K562 (cell line): Measurements from ENCODE around the gene CACNA1E. TPM values are rescaled to one million over a fixed set of nuclear protein-coding genes. Genes with fewer than 3 reads are reported as not detected.

Source experiments
- C11orf30 ChIP-seq: fragments of 450-650 bp; IDR thresholded peaks from 2 replicates; pipeline ENCODE4 v1.6.1; 2016; ENCODE audit warnings: low read depth, mild to moderate bottlenecking
- CBX8 ChIP-seq: fragments of 200-600 bp; sonication (generic); IDR thresholded peaks from 2 replicates; pipeline ENCODE4 v1.6.1; 2012; ENCODE audit warnings: borderline replicate concordance, mixed run types, low read depth, mild to moderate bottlenecking, moderate library complexity, mixed read lengths, low read length, control low read depth, inconsistent platforms; ENCODE audit not compliant: poor library complexity, severe bottlenecking; ENCODE audit errors: extremely low read depth
- CHD4 ChIP-seq: fragments of 200-600 bp; sonication (generic); IDR thresholded peaks from 3 replicates; pipeline ENCODE4 v1.6.1; 2012; ENCODE audit warnings: low read depth, mild to moderate bottlenecking, mixed read lengths, low read length, inconsistent platforms; ENCODE audit not compliant: insufficient read depth, insufficient replicate concordance, poor library complexity, severe bottlenecking
- E2F3 ChIP-seq: fragments of 250-450 bp; sonication (Bioruptor Pico); IDR thresholded peaks from 2 replicates; pipeline ENCODE4 v1.4.0; 2020; ENCODE audit warnings: mild to moderate bottlenecking
- GABPA ChIP-seq: fragments of 200-800 bp; sonication (Bioruptor generic); conservative IDR thresholded peaks from 2 replicates; pipeline ENCODE4 v1.6.1; 2016; ENCODE audit warnings: low read depth, missing genetic modification characterization, missing compliant biosample characterization
- HDAC2 ChIP-seq: fragments of 450-650 bp; IDR thresholded peaks from 2 replicates; pipeline ENCODE4 v1.6.1; 2016; ENCODE audit warnings: mild to moderate bottlenecking
- IFI16 ChIP-seq: fragments of 250-450 bp; sonication (Bioruptor Pico); IDR thresholded peaks from 2 replicates; pipeline ENCODE4 v2.1.2; 2022; ENCODE audit warnings: mild to moderate bottlenecking, inconsistent platforms
- MCM7 ChIP-seq, 2 experiments: fragments of 450-650 bp; IDR thresholded peaks; 2 replicates each; pipeline ENCODE4 v1.6.1; 2016 to 2018
- NCOA6 ChIP-seq: fragments of 450-650 bp; IDR thresholded peaks from 2 replicates; pipeline ENCODE4 v1.6.1; 2017; ENCODE audit warnings: mild to moderate bottlenecking
- NFYB ChIP-seq: IDR thresholded peaks from 2 replicates; pipeline ENCODE4 v1.6.1; 2011; ENCODE audit warnings: mild to moderate bottlenecking, moderate library complexity; ENCODE audit not compliant: insufficient read length; ENCODE audit errors: extremely low read depth
- XRCC4 ChIP-seq: IDR thresholded peaks from one replicate; pipeline ENCODE4 v1.6.1; 2011; ENCODE audit not compliant: insufficient read depth, insufficient read length; ENCODE audit errors: extremely low read depth
- ZBTB17 ChIP-seq: fragments of 450-650 bp; formaldehyde crosslinking; IDR thresholded peaks from 2 replicates; pipeline ENCODE4 v1.4.0; 2020; ENCODE audit warnings: mild to moderate bottlenecking
- ZNF77 ChIP-seq: fragments of 250-450 bp; sonication (Bioruptor Pico); IDR thresholded peaks from 2 replicates; pipeline ENCODE4 v1.5.0; 2020
- polyA plus RNA-seq, 8 experiments: library from polyadenylated mRNA; depleted of rRNA in 4 of 8; stranded (reverse) in 5 of 8; unstranded in 3 of 8; fragments of >200 nt; fragmentation: Nextera tagmentation in 2 of 8; fragmentation: Illumina TruSeq in 1 of 8; extraction: Ambion mirVana in 2 of 8; extraction: Trizol in 1 of 8; gene quantifications; 2 replicates each; pipeline versions ENCODE4 v1.2.1 to v1.2.3, GENCODE V29; 2011 to 2014; ENCODE audit warnings: inconsistent platforms in 1 of 8, missing spikeins in 1 of 8
- total RNA-seq, 7 experiments: library from RNA; depleted of rRNA in 6 of 7; stranded (reverse); fragments of >200 nt in 6 of 7; fragmentation: Illumina TruSeq in 2 of 7; extraction: Trizol in 2 of 7; gene quantifications; 2 replicates each; pipeline versions ENCODE4 v1.2.1 to v1.2.3, GENCODE V29; 2011 to 2021; ENCODE audit warnings: low replicate concordance in 1 of 7
- TF ChIP-seq, protein P1 (sequence below): fragments of 450-650 bp; formaldehyde crosslinking; conservative IDR thresholded peaks from 2 replicates; pipeline ENCODE4 v1.4.0; 2022; ENCODE audit warnings: mild to moderate bottlenecking, missing genetic modification characterization
- TF ChIP-seq, protein P2 (sequence below), 2 experiments: fragments of 450-650 bp; formaldehyde crosslinking in 1 of 2; IDR thresholded peaks; 2 replicates each; pipeline versions ENCODE4 v1.4.0 to v1.6.1; 2014 to 2020; ENCODE audit warnings: mild to moderate bottlenecking in 2 of 2, borderline replicate concordance in 1 of 2, low read depth in 1 of 2
- TF ChIP-seq, protein P3 (sequence below): fragments of 250-450 bp; sonication (Bioruptor Pico); IDR thresholded peaks from 2 replicates; pipeline ENCODE4 v1.4.0; 2020; ENCODE audit warnings: mild to moderate bottlenecking
- TF ChIP-seq, protein P4 (sequence below): sonication (generic); formaldehyde crosslinking; IDR thresholded peaks from 2 replicates; pipeline ENCODE4 v1.8.0; 2022; ENCODE audit warnings: mild to moderate bottlenecking, low read depth, missing genetic modification reagents

CACNA1E gene
- total and polyA plus RNA-seq, 9 of the 15 experiments (the other 6 are each of a cell fraction or from before 2014, with no cell fraction given) = under 0.01 to 0.04 TPM; not detected in 7

DNA sequence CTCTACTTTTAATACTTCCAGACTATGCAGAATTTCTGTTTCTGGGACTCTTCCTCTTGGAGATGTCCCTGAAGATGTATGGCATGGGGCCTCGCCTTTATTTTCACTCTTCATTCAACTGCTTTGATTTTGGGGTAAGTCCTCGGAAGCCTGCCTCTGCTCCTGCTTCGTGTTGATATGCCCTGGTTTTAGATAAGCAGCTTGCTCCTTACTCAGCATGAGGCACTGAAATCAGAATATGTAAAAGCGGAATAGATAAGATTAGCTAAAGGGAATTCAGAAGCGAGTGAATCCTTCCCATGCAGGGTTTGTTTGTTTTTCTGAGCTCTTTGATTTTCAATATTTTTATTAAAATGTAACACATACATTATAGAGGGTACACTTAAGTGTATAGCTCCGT is 234.7 kb downstream of the CACNA1E start (continued):
- TF ChIP-seq, protein P1, sequence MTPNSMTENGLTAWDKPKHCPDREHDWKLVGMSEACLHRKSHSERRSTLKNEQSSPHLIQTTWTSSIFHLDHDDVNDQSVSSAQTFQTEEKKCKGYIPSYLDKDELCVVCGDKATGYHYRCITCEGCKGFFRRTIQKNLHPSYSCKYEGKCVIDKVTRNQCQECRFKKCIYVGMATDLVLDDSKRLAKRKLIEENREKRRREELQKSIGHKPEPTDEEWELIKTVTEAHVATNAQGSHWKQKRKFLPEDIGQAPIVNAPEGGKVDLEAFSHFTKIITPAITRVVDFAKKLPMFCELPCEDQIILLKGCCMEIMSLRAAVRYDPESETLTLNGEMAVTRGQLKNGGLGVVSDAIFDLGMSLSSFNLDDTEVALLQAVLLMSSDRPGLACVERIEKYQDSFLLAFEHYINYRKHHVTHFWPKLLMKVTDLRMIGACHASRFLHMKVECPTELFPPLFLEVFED (CRISPR knock-in tag) = no peak
- TF ChIP-seq, protein P2, sequence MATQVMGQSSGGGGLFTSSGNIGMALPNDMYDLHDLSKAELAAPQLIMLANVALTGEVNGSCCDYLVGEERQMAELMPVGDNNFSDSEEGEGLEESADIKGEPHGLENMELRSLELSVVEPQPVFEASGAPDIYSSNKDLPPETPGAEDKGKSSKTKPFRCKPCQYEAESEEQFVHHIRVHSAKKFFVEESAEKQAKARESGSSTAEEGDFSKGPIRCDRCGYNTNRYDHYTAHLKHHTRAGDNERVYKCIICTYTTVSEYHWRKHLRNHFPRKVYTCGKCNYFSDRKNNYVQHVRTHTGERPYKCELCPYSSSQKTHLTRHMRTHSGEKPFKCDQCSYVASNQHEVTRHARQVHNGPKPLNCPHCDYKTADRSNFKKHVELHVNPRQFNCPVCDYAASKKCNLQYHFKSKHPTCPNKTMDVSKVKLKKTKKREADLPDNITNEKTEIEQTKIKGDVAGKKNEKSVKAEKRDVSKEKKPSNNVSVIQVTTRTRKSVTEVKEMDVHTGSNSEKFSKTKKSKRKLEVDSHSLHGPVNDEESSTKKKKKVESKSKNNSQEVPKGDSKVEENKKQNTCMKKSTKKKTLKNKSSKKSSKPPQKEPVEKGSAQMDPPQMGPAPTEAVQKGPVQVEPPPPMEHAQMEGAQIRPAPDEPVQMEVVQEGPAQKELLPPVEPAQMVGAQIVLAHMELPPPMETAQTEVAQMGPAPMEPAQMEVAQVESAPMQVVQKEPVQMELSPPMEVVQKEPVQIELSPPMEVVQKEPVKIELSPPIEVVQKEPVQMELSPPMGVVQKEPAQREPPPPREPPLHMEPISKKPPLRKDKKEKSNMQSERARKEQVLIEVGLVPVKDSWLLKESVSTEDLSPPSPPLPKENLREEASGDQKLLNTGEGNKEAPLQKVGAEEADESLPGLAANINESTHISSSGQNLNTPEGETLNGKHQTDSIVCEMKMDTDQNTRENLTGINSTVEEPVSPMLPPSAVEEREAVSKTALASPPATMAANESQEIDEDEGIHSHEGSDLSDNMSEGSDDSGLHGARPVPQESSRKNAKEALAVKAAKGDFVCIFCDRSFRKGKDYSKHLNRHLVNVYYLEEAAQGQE (IDR thresholded peaks at IDR 0.05; ENCODE audit: borderline replicate concordance) = no peak
- TF ChIP-seq, protein P2 (CRISPR knock-in tag; IDR thresholded peaks at IDR 0.05; ENCODE audit: low read depth) = no peak
- TF ChIP-seq IFI16 (CRISPR knock-in tag) = no peak
- TF ChIP-seq, protein P3, sequence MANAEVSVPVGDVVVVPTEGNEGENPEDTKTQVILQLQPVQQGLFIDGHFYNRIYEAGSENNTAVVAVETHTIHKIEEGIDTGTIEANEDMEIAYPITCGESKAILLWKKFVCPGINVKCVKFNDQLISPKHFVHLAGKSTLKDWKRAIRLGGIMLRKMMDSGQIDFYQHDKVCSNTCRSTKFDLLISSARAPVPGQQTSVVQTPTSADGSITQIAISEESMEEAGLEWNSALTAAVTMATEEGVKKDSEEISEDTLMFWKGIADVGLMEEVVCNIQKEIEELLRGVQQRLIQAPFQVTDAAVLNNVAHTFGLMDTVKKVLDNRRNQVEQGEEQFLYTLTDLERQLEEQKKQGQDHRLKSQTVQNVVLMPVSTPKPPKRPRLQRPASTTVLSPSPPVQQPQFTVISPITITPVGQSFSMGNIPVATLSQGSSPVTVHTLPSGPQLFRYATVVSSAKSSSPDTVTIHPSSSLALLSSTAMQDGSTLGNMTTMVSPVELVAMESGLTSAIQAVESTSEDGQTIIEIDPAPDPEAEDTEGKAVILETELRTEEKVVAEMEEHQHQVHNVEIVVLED = no peak
- TF ChIP-seq HDAC2 = peak; percentile 98
- no peak for TF ChIP-seq CBX8
- TF ChIP-seq E2F3 (CRISPR knock-in tag) = no peak
- TF ChIP-seq ZBTB17 (CRISPR knock-in tag) = no peak
- TF ChIP-seq, protein P4, sequence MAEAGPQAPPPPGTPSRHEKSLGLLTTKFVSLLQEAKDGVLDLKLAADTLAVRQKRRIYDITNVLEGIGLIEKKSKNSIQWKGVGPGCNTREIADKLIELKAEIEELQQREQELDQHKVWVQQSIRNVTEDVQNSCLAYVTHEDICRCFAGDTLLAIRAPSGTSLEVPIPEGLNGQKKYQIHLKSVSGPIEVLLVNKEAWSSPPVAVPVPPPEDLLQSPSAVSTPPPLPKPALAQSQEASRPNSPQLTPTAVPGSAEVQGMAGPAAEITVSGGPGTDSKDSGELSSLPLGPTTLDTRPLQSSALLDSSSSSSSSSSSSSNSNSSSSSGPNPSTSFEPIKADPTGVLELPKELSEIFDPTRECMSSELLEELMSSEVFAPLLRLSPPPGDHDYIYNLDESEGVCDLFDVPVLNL (CRISPR knock-in tag) = no peak
- no peak for TF ChIP-seq GABPA (tag)
- TF ChIP-seq ZNF77 = no peak
- TF ChIP-seq NCOA6 = no peak
- no peak for TF ChIP-seq C11orf30
- TF ChIP-seq CHD4 = no peak
- TF ChIP-seq XRCC4 = no peak
- no peak for TF ChIP-seq MCM7 (IDR thresholded peaks at IDR 0.05)
- TF ChIP-seq NFYB = no peak
